ENCODE measurements around the gene CNGA3.

Gene CNGA3

DNA sequence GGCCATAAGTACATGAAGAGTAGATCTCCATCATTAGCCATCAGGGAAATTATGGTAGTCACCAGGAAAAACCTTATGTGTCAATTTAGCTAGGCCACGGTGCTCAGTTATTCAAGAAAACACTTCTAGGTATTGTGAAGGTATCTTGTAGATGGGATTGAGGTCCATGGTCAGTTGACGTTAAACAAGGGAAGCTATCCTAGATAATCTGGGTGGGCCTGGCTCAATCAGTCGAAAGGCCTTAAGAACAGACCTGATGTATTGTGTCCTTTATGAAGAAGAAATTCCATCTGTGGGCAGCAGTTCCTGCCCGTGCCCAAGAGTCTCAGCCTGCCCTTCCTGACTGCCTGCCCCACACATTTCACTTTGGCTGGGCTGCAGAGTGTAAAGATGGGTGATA lies 16.7 kb upstream of the CNGA3 start:
- H2AK5ac ChIP-seq (ENCODE audit: low read length) = no peak overlapping the region
- no peak overlapping the region for H2BK120ac ChIP-seq (ENCODE audit: insufficient read depth, low read length, poor library complexity)
- H4K8ac ChIP-seq (ENCODE audit: low read depth, low read length) = no peak overlapping the region
- H3K27me3 ChIP-seq (ENCODE audit: insufficient read depth, low read length) = no peaks in the 10 kb centered on the region
- no peaks in the 10 kb centered on the region for H3K79me1 ChIP-seq (ENCODE audit: low read length)
- H3K4me2 ChIP-seq (ENCODE audit: low read length) = no peak overlapping the region
- H2BK12ac ChIP-seq (ENCODE audit: low read length) = no peak overlapping the region
- no peaks in the 10 kb centered on the region for H3K9me3 ChIP-seq (ENCODE audit: insufficient read depth, low read depth, low read length)
- no peak overlapping the region for H3K27ac ChIP-seq (ENCODE audit: low read depth, low read length)
- DNase-seq = no peak
- H3K79me2 ChIP-seq (ENCODE audit: control insufficient read depth, insufficient read depth, low read length, poor library complexity) = no peaks in the 10 kb centered on the region
- H3K23ac ChIP-seq (ENCODE audit: low read length) = no peak overlapping the region
- no peak overlapping the region for H3K4me3 ChIP-seq (ENCODE audit: low read depth, low read length)
- WGBS (ENCODE audit: extremely low coverage, insufficient coverage, insufficient read length) = no CpG with 5 or more reads among the region's 4 CpGs
- no peak overlapping the region for H3K9ac ChIP-seq (ENCODE audit: low read length)
- no peak overlapping the region for H3K18ac ChIP-seq (ENCODE audit: low read length)
- H3K14ac ChIP-seq (ENCODE audit: low read length) = no peak overlapping the region
- H3K36me3 ChIP-seq (ENCODE audit: control insufficient read depth in 1 of 2, insufficient read depth in 2 of 2, low read length in 2 of 2) = no peaks in the 10 kb centered on the region
- no peak overlapping the region for H4K12ac ChIP-seq (ENCODE audit: low read depth, low read length)
- no peaks in the 10 kb centered on the region for H3K4me1 ChIP-seq (ENCODE audit: control insufficient read depth in 1 of 2, insufficient read depth in 2 of 2, low read length in 2 of 2)
- no peak overlapping the region for H2BK5ac ChIP-seq (ENCODE audit: low read depth, low read length, poor library complexity)
- H2AFZ ChIP-seq (ENCODE audit: insufficient read depth, low read length, poor library complexity) = no peak overlapping the region
- H3K4ac ChIP-seq (ENCODE audit: low read depth, low read length) = no peak overlapping the region
- H4K91ac ChIP-seq (ENCODE audit: low read depth, low read length) = no peak overlapping the region

DNA sequence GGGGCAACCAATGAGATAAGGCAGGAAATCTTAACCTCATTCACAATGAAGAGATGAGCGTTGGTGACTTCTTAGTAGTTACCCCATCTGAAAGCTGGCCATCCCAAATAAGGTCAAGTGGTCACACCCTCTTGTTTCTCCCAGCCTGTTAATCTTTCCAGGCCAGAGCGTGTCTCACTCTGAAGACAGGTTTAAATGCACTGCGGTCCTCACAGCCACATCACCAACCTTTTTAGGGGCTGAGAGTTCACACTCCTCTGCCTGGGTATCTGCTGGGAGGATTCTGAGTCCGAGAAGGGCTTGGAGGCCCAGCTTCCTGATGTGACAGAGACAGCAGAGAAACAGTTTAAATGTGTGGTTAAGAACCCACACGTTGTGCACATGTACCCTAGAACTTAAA lies 13.3 kb upstream of the CNGA3 start:
- Histone ChIP-seq H2AK5ac (ENCODE audit: low read length) (no peak overlapping the region), H3K4me3 (ENCODE audit: low read depth, low read length) (no peak overlapping the region), H3K79me1 (ENCODE audit: low read length) (no peaks in the 10 kb centered on the region), H3K14ac (ENCODE audit: low read length) (no peak overlapping the region), H2BK5ac (ENCODE audit: low read depth, low read length, poor library complexity) (no peak overlapping the region), H3K4ac (ENCODE audit: low read depth, low read length) (no peak overlapping the region), H4K8ac (ENCODE audit: low read depth, low read length) (no peak overlapping the region), H3K18ac (ENCODE audit: low read length) (no peak overlapping the region), H4K91ac (ENCODE audit: low read depth, low read length) (no peak overlapping the region), H3K4me2 (ENCODE audit: low read length) (no peak overlapping the region), H3K23ac (ENCODE audit: low read length) (no peak overlapping the region), H2BK12ac (ENCODE audit: low read length) (no peak overlapping the region), H3K27me3 (ENCODE audit: insufficient read depth, low read length) (no peaks in the 10 kb centered on the region), H2AFZ (ENCODE audit: insufficient read depth, low read length, poor library complexity) (no peak overlapping the region), H3K79me2 (ENCODE audit: control insufficient read depth, insufficient read depth, low read length, poor library complexity) (no peaks in the 10 kb centered on the region), H3K4me1 (ENCODE audit: control insufficient read depth in 1 of 2, insufficient read depth in 2 of 2, low read length in 2 of 2) (no peaks in the 10 kb centered on the region), H3K27ac (ENCODE audit: low read depth, low read length) (no peak overlapping the region), H2BK120ac (ENCODE audit: insufficient read depth, low read length, poor library complexity) (no peak overlapping the region), H3K36me3 (ENCODE audit: control insufficient read depth in 1 of 2, insufficient read depth in 2 of 2, low read length in 2 of 2) (no peaks in the 10 kb centered on the region), H3K9me3 (ENCODE audit: insufficient read depth, low read depth, low read length) (no peaks in the 10 kb centered on the region), H4K12ac (ENCODE audit: low read depth, low read length) (no peak overlapping the region), H3K9ac (ENCODE audit: low read length) (no peak overlapping the region)
- no peak for DNase-seq
- WGBS (ENCODE audit: extremely low coverage, insufficient coverage, insufficient read length) = no CpG with 5 or more reads among the region's 5 CpGs

DNA sequence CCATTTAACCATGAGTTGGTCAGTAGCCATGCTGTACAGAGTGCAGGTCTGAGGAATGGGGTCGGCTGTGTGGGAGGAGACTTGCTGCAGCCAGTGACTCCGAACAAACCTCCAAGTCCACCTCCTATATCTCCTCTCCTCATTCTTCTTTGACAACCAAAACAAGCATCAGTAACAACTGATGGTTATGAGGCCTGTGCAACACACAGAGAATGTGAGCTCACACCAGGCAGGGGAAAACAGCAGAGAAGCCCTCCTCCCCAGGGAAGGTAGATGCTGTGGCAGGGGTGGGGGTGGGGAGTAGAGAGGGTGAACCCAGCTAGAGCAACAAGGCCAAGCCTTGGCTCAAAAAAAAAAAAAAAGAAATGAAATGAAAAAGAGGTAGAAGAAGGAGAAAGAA lies 12.3 kb upstream of the CNGA3 start:
- no CpG with 5 or more reads among the region's 2 CpGs for WGBS (ENCODE audit: extremely low coverage, insufficient coverage, insufficient read length)
- no peak overlapping the region for H3K23ac ChIP-seq (ENCODE audit: low read length)
- H2BK5ac ChIP-seq (ENCODE audit: low read depth, low read length, poor library complexity) = no peak overlapping the region
- H3K9me3 ChIP-seq (ENCODE audit: insufficient read depth, low read depth, low read length) = no peaks in the 10 kb centered on the region
- H3K4me1 ChIP-seq (ENCODE audit: control insufficient read depth in 1 of 2, insufficient read depth in 2 of 2, low read length in 2 of 2) = no peaks in the 10 kb centered on the region
- DNase-seq = no peak
- no peak overlapping the region for H4K8ac ChIP-seq (ENCODE audit: low read depth, low read length)
- H3K36me3 ChIP-seq (ENCODE audit: control insufficient read depth in 1 of 2, insufficient read depth in 2 of 2, low read length in 2 of 2) = no peaks in the 10 kb centered on the region
- no peaks in the 10 kb centered on the region for H3K79me2 ChIP-seq (ENCODE audit: control insufficient read depth, insufficient read depth, low read length, poor library complexity)
- H3K18ac ChIP-seq (ENCODE audit: low read length) = no peak overlapping the region
- no peaks in the 10 kb centered on the region for H3K79me1 ChIP-seq (ENCODE audit: low read length)
- H3K9ac ChIP-seq (ENCODE audit: low read length) = no peak overlapping the region
- no peak overlapping the region for H2AFZ ChIP-seq (ENCODE audit: insufficient read depth, low read length, poor library complexity)
- H2BK120ac ChIP-seq (ENCODE audit: insufficient read depth, low read length, poor library complexity) = no peak overlapping the region
- no peak overlapping the region for H3K4ac ChIP-seq (ENCODE audit: low read depth, low read length)
- H3K27me3 ChIP-seq (ENCODE audit: insufficient read depth, low read length) = no peaks in the 10 kb centered on the region
- no peak overlapping the region for H3K4me3 ChIP-seq (ENCODE audit: low read depth, low read length)
- no peak overlapping the region for H3K14ac ChIP-seq (ENCODE audit: low read length)
- H2AK5ac ChIP-seq (ENCODE audit: low read length) = no peak overlapping the region
- H3K27ac ChIP-seq (ENCODE audit: low read depth, low read length) = no peak overlapping the region
- no peak overlapping the region for H3K4me2 ChIP-seq (ENCODE audit: low read length)
- H4K12ac ChIP-seq (ENCODE audit: low read depth, low read length) = no peak overlapping the region
- H4K91ac ChIP-seq (ENCODE audit: low read depth, low read length) = no peak overlapping the region
- no peak overlapping the region for H2BK12ac ChIP-seq (ENCODE audit: low read length)

DNA sequence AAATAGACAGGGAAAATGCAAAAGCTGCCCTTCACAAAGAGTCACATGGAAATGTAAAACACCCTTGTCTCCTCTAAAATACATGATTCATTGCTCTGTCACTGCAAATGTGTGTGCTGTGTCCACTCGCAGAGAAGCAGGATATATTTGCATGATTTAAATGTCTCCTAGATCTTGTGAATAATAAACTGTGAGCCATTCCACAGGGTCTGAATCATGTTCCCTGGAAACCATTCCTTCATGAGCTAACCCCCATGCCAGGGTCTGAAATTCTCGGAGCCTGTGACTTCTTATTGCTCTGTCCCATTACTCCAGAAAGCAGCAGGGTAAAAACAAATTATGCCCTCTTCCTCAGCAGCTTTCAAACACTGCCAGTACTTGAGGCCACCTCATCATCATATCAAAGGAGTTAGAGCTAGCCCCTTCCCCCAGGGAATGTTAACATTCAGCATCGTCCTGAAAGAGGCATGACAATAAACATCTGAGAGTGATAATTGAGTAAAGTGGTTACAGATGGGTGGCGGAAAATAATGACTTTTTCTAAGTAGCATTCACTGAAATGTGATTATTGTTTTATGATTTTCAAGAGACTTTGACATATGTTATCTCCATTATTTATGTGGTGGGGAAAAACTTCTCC lies 11.7 kb upstream of the CNGA3 start:
- H3K79me1 ChIP-seq (ENCODE audit: low read length) = no peaks in the 10 kb centered on the region
- H3K36me3 ChIP-seq (ENCODE audit: control insufficient read depth in 1 of 2, insufficient read depth in 2 of 2, low read length in 2 of 2) = no peaks in the 10 kb centered on the region
- no peak for DNase-seq
- H3K23ac ChIP-seq (ENCODE audit: low read length) = no peak overlapping the region
- H3K4me2 ChIP-seq (ENCODE audit: low read length) = no peak overlapping the region
- H4K91ac ChIP-seq (ENCODE audit: low read depth, low read length) = no peak overlapping the region
- H4K12ac ChIP-seq (ENCODE audit: low read depth, low read length) = no peak overlapping the region
- no peak overlapping the region for H3K27ac ChIP-seq (ENCODE audit: low read depth, low read length)
- H2AFZ ChIP-seq (ENCODE audit: insufficient read depth, low read length, poor library complexity) = no peak overlapping the region
- no peak overlapping the region for H3K4ac ChIP-seq (ENCODE audit: low read depth, low read length)
- no peak overlapping the region for H3K18ac ChIP-seq (ENCODE audit: low read length)
- no CpG with 5 or more reads among the region's 4 CpGs for WGBS (ENCODE audit: extremely low coverage, insufficient coverage, insufficient read length)
- H3K27me3 ChIP-seq (ENCODE audit: insufficient read depth, low read length) = no peaks in the 10 kb centered on the region
- no peak overlapping the region for H2AK5ac ChIP-seq (ENCODE audit: low read length)
- no peak overlapping the region for H3K4me3 ChIP-seq (ENCODE audit: low read depth, low read length)
- H3K4me1 ChIP-seq (ENCODE audit: control insufficient read depth in 1 of 2, insufficient read depth in 2 of 2, low read length in 2 of 2) = no peaks in the 10 kb centered on the region
- no peaks in the 10 kb centered on the region for H3K9me3 ChIP-seq (ENCODE audit: insufficient read depth, low read depth, low read length)
- no peak overlapping the region for H2BK5ac ChIP-seq (ENCODE audit: low read depth, low read length, poor library complexity)
- no peak overlapping the region for H2BK120ac ChIP-seq (ENCODE audit: insufficient read depth, low read length, poor library complexity)
- no peak overlapping the region for H2BK12ac ChIP-seq (ENCODE audit: low read length)
- no peak overlapping the region for H4K8ac ChIP-seq (ENCODE audit: low read depth, low read length)
- no peak overlapping the region for H3K14ac ChIP-seq (ENCODE audit: low read length)
- H3K79me2 ChIP-seq (ENCODE audit: control insufficient read depth, insufficient read depth, low read length, poor library complexity) = no peaks in the 10 kb centered on the region
- H3K9ac ChIP-seq (ENCODE audit: low read length) = no peak overlapping the region
